ENCODE measurements around the gene UGDH. TPM values are rescaled to one million over a fixed set of nuclear protein-coding genes. Genes with fewer than 3 reads are reported as not detected.

The UGDH gene
- total and polyA plus RNA-seq, 10 of the 15 experiments (the other 5 are each of a cell fraction or from before 2014, with no cell fraction given): 11.1 to 60.3 (median 26.8) TPM

DNA sequence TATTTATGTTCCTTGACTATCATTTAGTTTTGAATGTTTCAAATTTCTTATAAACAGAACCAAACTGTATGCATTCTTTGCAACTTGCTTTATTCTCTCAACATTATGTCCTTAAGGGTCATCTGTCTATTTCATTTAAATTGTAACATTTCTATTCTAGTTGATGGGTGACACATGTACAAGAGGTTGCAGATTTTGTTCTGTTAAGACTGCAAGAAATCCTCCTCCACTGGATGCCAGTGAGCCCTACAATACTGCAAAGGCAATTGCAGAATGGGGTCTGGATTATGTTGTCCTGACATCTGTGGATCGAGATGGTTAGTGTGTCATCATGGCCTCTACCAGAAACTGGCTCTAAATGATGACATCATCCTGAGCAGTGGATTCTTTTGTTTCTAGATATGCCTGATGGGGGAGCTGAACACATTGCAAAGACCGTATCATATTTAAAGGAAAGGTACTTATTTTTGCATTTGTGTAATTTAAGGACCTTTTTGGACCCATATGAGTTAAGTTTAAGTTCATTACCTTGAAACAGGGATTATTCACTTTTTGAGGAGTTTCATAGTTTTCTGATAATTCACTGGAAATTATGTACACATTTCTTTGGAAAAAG, 62.2 kb downstream of the UGDH start:
- H3K79me2 ChIP-seq (ENCODE audit: control insufficient read depth, insufficient read depth, low read length): peaks cover 9% of the 10 kb centered on the region
- H2AFZ ChIP-seq (ENCODE audit: control insufficient read depth, low read depth, low read length): no peak overlapping the region
- H3K36me3 ChIP-seq (ENCODE audit: control insufficient read depth in 2 of 2, insufficient read depth in 2 of 2, low read length in 1 of 2): peaks cover 2 to 27% of the 10 kb centered on the region in 2 experiments; a peak in 3 of 4 replicates
- peaks cover 5% of the 10 kb centered on the region for H3K4me1 ChIP-seq (ENCODE audit: control insufficient read depth, insufficient read depth, low read length)
- H3K4me3 ChIP-seq: no peak overlapping the region
- no peak overlapping the region for H3K9ac ChIP-seq (ENCODE audit: control insufficient read depth, insufficient read depth, low read length)
- no peaks in the 10 kb centered on the region for H4K20me1 ChIP-seq (ENCODE audit: control insufficient read depth, insufficient read depth)
- H3K4me2 ChIP-seq (ENCODE audit: control insufficient read depth, insufficient read depth): no peak overlapping the region
- intact Hi-C loops (cut with micrococcal nuclease; ENCODE audit: unreplicated experiment) (loop anchor here (5.0 to 10.0 kb wide), 2 partner anchors 172 to 320 kb away; partner anchors contain the start of gene SMIM14), in situ Hi-C loops (cut with MboI) (loop anchor here (5.0 kb wide), 1 partner anchor 507 kb away; no protein-coding TSS in a partner anchor)
- ChIA-PET RAD21 (ENCODE audit: unreplicated experiment) (no interaction called here), CTCF (no interaction called here), POLR2A (no interaction called here), SMC1A (ENCODE audit: uncharacterized antibody, unreplicated experiment) (interaction anchor here (0.6 to 2.1 kb wide), 2 partner anchors 161 to 364 kb away, joined by 3 to 5 read pairs; no protein-coding TSS in a partner anchor)
- no peak for DNase-seq (ENCODE audit: low read depth, low spot score)
- FAIRE-seq: no peak
- no TSS peak for BruUV-seq (replicated peaks)
- TF ChIP-seq CREM (IDR thresholded peaks at IDR 0.05; ENCODE audit: low read depth): peak; percentile 57
- no peak for TF ChIP-seq LARP7 (IDR thresholded peaks at IDR 0.05)
- TF ChIP-seq, protein P1, sequence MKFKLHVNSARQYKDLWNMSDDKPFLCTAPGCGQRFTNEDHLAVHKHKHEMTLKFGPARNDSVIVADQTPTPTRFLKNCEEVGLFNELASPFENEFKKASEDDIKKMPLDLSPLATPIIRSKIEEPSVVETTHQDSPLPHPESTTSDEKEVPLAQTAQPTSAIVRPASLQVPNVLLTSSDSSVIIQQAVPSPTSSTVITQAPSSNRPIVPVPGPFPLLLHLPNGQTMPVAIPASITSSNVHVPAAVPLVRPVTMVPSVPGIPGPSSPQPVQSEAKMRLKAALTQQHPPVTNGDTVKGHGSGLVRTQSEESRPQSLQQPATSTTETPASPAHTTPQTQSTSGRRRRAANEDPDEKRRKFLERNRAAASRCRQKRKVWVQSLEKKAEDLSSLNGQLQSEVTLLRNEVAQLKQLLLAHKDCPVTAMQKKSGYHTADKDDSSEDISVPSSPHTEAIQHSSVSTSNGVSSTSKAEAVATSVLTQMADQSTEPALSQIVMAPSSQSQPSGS (IDR thresholded peaks at IDR 0.05; ENCODE audit: low read length): 0 out of 2 replicates have a peak, but pooled peaks have one; percentile 26
- peak; percentile 86 for TF ChIP-seq ATF7 (IDR thresholded peaks at IDR 0.05; ENCODE audit: low read depth)
- TF ChIP-seq YY1 (IDR thresholded peaks at IDR 0.05; ENCODE audit: low read depth, low read length): peak; percentile 36; the same call in 1 of the 2 replicates
- peak; percentile 76 for TF ChIP-seq CREB1 (IDR thresholded peaks at IDR 0.05; ENCODE audit: low read depth)
- no peak for TF ChIP-seq NR2C2 (IDR thresholded peaks at IDR 0.05; ENCODE audit: borderline replicate concordance, control insufficient read depth, insufficient read length, low read depth)
- no peaks in the 10 kb centered on the region for H3K9me3 ChIP-seq (replicated peaks; ENCODE audit: control insufficient read depth, insufficient read depth, low read length)
- H3K27ac ChIP-seq (ENCODE audit: control insufficient read depth, insufficient read depth): no peak overlapping the region
- ATAC-seq: peak; percentile 62
- WGBS (ENCODE audit: insufficient coverage, insufficient replicate concordance, low lambda C conversion rate, missing lambda C conversion rate): 96% methylated on average over 2 of the region's 2 CpGs
- no peaks in the 10 kb centered on the region for H3K27me3 ChIP-seq (replicated peaks in 1 of 2; ENCODE audit: control insufficient read depth in 2 of 2, insufficient read depth in 2 of 2, low read length in 1 of 2)

Measured in GM12878 (cell line).